Activated T-cell treated with anti-CD3 and anti-CD28 coated beads, Interleukin-2, amount 50 U/mL, for 48 hours (primary cell): ENCODE measurements around the gene SMIM1.

ENCODE experiments used
- DNase-seq, 2 experiments: peaks; one replicate each; pipeline ENCODE4 v3.0.0-alpha.2; 2020

SMIM1 gene, protein sequence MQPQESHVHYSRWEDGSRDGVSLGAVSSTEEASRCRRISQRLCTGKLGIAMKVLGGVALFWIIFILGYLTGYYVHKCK

DNA sequence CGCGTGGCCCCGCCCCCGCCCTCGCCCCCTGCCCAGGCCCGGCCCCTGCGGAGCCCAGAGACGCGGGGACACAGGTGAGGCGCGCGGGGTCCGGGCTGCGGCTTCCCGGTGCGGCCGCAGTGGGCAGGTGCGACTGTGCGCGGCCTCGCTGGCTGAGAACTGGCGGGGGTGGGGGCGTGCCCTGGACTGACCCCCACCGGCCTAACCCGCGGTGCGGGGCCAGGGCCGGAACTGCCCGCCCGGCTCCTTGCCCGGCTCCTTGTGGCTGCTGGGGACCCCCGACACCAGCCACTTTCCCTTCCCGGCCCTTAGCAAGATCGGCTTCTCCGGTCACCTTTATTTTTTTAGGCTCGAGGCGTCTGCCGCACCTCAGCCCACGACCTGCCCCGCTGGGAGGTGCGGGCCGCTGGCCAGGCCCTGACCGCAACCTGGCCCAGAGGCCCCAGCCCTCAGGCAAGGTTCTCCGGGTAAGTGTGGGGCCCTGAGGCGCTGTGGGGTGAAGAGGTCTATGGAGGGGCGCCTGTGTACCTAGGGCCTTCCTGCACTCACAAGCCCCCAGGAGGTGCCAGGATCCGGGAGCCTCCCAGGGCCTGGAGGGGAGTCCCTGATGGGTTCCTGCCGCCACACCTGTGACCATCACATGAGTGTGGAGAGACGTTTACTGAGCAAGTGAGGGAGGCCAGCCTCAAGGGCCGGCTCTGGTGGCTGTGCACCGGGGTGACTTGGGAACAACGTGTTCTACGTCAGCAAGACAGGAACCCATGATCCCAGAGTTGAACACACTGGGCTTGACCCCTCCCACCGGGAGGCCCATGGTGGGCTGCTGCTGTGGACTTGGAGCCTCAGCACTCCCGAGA is at the start of gene SMIM1:
TSS of gene SMIM1 (plus strand) at position 35 of the 857 bp plus-strand sequence. CDS start 2,625 bp downstream, outside the sequence.
- DNase-seq = peak; percentile 34 to 44

DNA sequence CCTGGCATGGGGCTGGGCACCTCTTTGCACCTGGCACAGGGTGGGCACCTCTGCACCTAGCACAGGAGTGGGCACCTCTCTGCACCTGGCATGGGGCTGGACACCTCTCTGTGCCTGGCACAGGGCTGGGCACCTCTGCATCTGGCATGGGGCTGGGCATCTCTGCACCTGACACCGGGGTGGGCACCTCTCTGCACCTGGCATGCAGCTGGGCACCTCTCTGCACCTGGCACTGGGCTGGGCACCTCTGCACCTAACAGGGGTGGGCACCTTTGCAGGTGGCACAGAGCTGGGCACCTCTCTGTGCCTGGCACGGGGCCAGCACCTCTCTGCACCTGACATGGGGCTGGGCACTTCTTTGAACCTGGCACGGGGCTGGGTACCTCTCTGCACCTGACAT is 49.7 kb upstream of the SMIM1 start:
- no peak for DNase-seq

DNA sequence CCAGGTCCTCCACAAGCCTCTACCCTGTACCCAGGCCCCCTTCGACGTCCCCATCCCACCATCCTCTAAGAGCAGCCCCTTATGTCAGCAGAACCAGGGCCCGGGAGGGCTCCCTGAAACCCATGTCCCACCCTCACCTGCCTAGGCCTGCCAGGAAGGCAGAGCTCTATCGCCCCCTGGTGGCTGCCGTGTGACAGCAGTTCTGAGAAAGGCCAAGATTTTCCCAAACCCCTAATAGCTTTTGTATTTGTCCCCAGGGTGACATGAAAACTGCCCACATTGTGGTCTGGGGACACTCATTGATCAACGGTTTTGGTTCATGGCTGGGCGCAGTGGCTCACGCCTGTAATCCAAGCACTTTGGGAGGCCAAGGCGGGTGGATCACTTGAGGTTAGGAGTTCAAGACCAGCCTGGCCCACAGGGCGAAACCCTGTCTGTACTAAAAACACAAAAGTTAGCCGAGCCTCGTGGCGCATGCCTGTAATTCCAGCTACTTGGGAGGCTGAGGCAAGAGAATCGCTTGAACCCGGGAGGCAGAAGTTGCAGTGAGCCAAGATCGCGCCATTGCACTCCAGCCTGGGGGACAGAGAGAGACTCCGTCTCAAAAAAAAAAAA is 48.0 kb upstream of the SMIM1 start:
- DNase-seq = peak; percentile 81 to 84

DNA sequence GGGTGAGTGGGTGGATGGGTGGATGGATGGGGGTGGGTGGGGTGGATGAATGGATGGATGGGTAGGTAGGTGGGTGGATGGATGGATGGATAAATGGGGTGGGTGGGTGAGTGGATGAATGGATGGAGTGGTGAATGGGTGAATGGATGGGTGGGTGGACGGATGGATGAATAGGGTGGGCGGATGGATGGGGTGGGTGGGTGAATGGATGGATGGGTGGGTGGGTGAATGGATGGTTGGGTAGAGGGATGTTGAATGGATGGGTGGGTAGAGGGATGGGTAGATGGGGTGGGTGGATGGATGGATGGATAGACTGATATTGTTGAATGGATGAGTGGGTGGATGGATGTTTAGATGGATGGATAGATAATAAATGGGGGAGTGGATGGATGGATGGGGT is 47.2 kb upstream of the SMIM1 start:
- DNase-seq = no peak

DNA sequence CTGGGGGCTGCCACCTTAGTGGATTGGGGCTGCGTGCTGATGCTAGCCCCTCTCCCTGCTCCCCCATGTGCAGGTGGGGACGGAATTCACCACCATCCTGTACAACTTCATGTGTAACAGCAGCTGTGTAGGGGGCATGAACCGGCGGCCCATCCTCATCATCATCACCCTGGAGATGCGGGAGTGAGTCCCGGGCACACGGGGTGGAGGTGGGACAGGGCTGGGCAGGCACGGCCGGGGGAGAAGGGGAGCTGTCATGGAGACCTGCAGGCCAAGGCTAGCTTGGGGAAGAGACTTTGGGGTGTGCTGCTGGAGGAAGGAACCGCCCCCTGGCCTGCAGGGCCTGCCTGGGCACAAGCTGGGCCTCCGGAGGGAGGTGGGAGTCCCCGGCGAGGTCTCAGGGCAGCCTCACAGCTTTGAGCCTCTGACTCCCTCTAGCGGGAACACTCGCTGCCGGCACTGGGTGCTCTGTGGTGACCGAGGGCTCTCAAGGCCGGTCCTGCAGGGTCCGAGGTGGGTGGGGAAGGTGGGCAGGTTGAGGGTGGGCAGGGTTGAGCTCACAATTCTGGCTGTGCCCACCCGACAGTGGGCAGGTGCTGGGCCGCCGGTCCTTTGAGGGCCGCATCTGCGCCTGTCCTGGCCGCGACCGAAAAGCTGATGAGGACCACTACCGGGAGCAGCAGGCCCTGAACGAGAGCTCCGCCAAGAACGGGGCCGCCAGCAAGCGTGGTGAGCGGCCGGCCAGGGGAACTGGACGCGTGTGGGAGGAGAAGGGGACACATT is 45.3 kb upstream of the SMIM1 start:
- peak in 1 of 2 experiments; percentile 44 for DNase-seq

DNA sequence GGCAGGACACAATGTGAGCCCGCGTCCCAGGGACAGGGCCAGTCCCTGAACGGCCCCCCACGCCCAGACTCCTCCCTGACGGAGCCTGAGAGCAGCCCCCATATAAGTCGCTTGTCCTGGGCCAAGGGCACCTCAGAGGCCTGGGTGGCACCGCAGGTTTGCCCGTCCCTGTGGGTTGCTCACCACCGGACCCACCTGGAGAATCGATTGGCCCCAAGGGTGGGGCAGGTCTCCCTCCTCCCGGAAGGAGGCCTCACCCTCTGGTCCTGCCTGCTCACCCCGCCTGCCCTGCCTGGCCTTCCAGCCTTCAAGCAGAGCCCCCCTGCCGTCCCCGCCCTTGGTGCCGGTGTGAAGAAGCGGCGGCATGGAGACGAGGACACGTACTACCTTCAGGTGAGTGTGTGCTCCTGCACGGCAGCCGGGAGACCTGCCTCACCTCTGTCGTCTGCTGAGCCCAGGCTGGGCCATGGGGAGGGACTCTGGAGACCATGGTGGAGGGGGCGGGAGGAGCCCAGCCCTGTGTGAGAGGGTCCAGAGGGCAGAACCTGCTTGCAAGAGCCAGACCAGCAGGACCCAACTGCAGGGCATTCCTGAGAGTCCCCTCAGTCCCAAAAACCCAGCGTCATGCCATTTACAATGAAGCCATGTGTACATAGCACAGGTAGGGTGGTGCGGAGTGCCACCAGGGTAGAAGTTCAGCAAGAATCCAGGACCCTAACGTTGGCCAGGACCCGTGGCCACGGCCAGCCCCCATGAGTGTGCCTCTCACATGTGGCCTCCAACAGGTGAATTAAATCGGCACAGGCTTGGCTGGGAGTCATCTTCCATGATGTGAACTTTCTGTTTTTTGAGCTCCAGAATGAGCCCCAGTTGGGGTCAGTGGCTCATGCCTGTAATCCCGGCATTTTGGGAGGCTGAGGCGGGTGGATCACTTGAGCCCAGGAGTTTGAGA is 44.4 kb upstream of the SMIM1 start:
- DNase-seq = no peak

DNA sequence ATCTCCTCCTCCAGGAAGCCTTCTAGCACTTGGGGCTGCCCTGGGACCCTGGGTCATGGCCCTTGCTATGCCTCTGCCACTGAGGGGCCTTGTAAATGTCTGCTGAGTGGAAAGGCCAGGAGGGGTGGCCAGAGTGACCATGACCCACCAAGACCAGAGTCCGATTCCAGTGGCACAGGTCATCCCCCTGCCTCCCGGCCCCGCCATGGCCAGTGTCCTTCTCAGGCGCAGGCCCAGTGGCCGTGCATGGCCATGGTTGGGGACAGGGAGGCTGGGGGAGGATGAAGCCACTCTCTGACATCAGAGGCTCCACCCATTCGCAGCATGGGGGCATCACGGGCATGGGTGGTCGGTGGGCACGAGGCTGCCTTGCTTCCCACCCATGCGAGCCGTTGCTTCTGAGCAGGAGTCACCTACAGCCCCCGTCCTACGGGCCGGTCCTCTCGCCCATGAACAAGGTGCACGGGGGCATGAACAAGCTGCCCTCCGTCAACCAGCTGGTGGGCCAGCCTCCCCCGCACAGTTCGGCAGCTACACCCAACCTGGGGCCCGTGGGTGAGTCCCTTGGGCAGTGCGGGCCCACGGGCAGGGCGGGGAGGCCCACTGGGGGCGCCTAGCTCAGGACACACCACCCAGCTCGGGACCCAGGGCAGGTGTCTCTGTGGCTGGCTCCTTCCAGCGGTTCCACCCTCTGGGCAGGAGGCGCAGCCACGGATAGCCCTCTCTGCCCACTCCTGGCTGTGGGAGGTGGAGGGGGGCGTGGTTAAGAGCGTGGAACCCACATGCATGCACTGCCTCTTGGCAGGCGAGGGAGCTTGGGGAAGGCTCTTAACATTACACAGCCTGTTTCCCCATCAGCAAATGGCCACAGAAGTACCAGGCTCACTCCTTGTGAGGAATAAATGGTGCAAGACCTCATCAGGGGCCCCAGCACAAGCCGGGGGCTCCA is 42.7 kb upstream of the SMIM1 start:
- no peak for DNase-seq

DNA sequence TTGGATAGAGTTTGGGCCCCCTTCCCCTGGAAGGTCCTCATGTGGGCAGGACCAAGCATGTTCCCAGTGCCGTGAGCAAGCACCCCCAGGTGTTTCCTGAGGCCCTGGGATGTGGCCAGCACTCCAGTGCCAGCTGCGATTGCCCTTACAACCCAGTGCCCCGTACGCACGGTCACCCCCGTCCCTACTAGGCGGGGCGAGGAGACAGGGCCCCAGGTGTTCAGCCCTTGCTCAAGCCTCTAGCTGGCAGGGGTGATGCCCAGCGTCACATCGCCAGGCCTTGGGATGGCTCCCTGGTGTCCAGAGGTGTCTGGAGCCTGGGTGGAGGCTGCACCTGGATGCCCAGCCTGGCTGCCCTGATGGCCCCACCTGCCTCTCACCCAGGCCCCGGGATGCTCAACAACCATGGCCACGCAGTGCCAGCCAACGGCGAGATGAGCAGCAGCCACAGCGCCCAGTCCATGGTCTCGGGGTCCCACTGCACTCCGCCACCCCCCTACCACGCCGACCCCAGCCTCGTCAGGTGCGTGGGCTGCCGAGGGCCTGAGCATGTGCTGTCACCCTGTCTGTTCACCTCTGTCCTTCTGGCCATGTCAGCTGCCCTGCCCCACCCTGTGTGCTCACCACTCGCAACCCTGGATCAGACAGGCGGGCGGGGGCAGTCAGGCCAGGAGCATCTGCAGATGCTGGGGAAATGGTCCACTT is 41.9 kb upstream of the SMIM1 start:
- no peak for DNase-seq

DNA sequence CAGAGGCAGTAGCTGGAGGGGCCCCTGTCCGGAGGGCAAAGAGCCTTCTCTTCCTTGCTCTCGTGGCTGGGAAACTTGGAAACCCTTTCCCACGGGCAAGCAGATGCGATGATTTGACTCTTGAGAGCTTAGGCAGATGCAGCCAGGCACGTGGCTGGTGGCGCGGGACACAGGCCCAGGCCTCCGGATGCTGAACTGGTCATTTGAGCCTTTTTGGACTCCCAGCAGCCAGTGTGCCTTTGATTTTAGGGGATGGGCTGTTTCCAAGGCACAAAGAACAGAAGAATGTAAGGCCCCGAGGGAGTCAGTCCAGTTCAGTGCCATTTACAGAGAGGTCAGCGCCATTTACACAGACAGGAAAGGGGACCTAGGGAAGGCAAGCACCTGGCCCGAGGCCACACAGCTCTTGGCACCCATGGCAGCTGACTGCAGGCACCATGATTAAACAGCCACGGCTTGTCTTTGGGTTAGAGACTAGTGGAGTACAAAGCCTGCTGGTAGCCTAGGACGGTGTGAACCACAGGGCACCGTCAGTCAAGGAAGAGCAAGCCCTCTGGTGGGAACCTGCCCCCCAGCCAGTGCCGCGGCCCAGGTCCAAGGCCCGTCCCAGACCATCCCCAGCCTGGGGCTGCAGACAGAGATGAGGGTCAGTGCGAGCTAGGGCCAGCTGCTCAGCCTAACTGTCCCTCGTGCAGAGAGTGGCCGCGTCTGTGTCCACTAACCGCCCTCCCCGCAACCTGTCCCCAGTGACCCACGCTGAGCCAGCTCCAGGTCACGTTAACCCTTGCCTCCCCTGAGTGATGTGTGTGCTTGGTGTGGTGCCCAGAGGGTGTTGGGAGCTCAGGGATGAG is 40.7 kb upstream of the SMIM1 start:
- DNase-seq = no peak

DNA sequence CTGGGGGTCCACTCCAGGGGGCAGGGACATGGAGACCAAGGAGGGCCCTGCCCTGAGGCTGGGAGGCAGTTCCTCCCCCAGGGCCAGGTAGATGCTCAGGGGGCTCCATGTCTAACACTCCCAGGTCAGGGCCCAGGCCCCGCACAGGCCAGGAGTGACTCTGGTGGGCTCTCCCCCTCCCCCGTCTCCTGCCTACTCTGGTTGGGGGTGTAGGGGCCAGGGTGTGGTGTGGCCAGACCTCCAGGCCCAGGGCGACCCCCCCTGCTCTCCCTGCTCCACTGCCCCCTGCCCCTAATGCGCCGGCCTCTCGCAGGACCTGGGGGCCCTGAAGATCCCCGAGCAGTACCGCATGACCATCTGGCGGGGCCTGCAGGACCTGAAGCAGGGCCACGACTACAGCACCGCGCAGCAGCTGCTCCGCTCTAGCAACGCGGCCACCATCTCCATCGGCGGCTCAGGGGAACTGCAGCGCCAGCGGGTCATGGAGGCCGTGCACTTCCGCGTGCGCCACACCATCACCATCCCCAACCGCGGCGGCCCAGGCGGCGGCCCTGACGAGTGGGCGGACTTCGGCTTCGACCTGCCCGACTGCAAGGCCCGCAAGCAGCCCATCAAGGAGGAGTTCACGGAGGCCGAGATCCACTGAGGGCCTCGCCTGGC is 40.0 kb upstream of the SMIM1 start:
- DNase-seq = no peak

DNA sequence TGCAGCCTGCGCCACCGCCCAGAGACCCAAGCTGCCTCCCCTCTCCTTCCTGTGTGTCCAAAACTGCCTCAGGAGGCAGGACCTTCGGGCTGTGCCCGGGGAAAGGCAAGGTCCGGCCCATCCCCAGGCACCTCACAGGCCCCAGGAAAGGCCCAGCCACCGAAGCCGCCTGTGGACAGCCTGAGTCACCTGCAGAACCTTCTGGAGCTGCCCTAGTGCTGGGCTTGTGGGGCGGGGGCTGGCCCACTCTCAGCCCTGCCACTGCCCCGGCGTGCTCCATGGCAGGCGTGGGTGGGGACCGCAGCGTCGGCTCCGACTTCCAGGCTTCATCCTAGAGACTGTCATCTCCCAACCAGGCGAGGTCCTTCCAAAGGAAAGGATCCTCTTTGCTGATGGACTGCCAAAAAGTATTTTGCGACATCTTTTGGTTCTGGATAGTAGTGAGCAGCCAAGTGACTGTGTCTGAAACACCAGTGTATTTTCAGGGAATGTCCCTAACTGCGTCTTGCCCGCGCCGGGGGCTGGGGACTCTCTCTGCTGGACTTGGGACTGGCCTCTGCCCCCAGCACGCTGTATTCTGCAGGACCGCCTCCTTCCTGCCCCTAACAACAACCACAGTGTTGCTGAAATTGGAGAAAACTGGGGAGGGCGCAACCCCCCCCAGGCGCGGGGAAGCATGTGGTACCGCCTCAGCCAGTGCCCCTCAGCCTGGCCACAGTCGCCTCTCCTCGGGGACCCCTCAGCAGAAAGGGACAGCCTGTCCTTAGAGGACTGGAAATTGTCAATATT is 39.3 kb upstream of the SMIM1 start:
- no peak for DNase-seq

DNA sequence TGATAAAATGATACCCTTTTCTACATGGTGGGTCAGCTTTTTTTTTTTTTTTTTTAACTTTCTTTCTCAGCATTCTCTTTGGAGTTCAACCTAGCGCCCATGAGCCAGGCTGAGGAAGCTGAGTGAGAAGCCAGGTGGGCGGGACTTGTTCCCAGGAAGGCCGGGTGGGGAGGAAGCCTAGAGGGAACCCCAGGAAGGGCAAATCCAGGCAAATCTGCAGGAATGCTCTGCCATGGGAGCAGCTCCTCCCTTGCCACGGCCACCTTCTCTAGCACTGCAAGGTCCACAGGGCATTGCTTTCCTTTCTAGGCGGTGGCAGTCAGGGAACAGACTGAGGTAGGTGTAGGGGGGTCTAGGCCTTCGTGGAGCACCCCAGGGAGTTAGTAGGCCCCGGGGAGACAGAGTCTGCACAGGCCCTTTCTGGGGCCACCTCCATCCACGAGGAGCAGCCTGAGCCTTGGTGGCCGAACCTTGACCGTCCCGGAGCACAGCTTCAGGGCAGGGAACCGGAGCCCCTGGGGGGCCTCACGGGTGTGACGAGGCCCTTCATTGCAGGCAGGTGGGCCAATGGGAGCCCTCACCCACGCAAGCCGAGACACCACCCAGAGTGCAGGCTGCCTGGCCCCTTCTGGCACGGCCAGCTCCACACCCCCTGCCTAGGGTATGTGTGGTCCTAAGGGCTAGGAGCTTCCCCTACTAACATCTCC is 38.5 kb upstream of the SMIM1 start:
- DNase-seq = no peak

DNA sequence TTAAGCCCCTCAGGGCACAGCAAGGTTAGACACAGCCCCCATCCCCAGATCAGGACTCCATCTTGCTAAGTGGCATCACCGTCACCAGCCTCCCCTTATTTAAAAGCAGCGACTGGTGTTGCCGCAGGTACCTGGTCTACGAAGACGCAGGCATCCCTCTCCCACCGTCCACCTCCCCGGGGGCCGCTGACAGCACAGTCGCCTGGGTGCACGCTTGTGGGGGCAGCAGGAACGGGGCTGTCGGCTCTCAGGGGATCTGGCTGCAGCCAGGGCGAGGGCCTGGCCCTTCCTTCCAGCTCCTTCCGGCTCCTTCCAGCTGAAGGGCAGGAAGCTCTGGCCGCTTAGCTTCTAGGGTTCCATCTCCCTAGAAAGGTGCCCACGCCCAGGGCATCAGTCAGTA is 37.9 kb upstream of the SMIM1 start:
- no peak for DNase-seq

DNA sequence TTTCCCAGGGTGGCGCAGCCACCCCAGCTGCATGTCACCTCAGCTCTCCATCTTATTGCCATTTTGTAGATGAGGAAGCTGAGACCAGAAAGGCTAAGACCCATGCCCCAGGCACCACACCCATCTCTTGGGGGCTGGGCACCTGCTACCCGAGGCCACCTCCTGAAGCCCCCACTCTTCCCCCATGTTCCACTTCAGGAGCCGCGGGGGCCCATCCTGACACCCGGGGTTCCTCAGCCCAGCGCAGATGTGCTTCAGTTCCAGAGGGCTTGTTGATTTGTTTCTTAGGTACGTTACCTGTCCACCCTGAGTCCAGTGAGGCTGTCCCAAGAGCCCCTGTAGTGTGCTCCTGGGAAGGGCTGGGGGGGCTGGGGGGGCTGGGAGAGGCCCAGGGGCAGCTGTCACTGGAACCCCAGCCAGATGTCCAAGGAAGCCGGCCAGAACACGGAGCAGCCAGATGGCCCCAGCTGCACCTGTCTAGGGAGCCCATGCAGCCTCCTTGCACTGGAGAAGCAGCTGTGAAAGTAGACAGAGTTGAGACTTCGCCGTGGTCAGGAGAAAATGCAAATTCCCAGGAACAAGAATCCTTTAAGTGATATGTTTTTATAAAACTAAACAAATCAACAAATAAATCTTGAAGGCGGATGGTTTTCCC is 37.4 kb upstream of the SMIM1 start:
- DNase-seq = no peak

DNA sequence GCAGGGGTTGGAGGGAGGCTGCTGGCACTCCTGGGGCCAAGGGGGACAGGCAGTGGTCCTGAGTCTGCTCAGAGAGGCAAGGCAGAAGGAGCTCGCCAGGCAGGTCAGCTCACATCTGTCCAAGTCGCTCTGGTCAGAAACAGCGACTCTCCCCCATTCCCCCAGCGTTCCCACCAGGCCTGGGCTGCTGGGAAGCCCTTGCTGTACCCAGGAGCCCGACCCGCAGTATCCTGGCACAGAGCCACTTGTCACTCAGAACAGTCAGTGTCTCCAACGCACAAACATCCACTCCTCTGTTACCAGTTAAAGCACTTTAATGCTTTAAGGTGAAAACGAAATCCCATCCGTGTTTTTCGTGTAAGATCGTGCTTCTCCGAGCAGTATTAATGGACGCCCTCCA is 36.9 kb upstream of the SMIM1 start:
- no peak for DNase-seq

DNA sequence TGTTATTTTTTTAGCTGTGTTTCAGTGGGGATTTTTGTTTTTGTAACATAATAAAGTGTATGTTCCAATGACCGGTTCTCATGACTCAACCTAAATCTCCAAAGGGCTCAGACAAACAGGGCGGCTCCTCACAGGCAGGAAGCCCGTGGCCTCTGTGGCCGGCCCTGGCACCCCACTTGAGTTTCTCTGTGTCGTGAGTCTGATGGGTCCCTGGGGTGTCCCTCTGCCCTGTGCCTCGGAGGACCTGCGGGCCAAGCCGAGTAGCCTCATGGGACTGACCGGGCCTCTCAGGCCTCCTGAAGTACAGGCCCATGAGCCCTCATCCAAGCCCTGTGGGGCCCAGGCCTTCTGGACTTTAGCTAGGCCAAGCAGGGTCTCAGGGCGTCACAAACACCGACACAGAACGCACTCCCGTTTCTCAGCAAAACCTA is 36.4 kb upstream of the SMIM1 start:
- DNase-seq = no peak

DNA sequence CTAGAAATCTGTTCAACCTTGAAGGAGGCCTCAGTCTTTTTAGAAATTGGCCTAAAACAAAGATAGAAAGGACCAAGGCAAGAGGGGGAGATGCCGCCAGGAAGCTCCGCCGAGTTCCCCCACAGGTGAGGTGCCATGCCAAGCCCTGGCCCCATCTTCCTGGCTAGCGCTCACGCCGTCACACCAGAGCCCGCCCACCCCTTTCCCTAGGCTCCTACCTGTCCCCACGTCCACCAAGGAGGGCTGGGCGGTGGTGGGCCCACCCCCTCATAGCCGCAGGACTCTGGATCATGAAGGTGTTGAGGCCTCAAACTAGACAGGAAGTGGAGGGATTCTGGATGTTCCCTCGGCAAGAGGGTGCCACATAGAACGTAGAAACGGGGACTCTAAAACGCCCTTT is 35.8 kb upstream of the SMIM1 start:
- no peak for DNase-seq
